ENCODE data around the gene SIVA1.

Gene SIVA1

GRCh38 chr14:104766863-104767633, 14.1 kb downstream of the SIVA1 start:
- H3K4me3 ChIP-seq (ENCODE audit: low read depth, low read length), result no peak overlapping the region

GRCh38 chr14:104767634-104767918, 14.6 kb downstream of the SIVA1 start:
- no peak overlapping the region for H3K4me3 ChIP-seq (ENCODE audit: low read depth, low read length)
- TF ChIP-seq, protein P1, sequence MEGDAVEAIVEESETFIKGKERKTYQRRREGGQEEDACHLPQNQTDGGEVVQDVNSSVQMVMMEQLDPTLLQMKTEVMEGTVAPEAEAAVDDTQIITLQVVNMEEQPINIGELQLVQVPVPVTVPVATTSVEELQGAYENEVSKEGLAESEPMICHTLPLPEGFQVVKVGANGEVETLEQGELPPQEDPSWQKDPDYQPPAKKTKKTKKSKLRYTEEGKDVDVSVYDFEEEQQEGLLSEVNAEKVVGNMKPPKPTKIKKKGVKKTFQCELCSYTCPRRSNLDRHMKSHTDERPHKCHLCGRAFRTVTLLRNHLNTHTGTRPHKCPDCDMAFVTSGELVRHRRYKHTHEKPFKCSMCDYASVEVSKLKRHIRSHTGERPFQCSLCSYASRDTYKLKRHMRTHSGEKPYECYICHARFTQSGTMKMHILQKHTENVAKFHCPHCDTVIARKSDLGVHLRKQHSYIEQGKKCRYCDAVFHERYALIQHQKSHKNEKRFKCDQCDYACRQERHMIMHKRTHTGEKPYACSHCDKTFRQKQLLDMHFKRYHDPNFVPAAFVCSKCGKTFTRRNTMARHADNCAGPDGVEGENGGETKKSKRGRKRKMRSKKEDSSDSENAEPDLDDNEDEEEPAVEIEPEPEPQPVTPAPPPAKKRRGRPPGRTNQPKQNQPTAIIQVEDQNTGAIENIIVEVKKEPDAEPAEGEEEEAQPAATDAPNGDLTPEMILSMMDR (IDR thresholded peaks at IDR 0.05; ENCODE audit: low read depth, low read length), result no peak

More at GRCh38 chr14:104766863-104767633, 14.1 kb downstream of the SIVA1 start:
- TF ChIP-seq, protein P1 (IDR thresholded peaks at IDR 0.05; ENCODE audit: low read depth, low read length), result no peak

DNA sequence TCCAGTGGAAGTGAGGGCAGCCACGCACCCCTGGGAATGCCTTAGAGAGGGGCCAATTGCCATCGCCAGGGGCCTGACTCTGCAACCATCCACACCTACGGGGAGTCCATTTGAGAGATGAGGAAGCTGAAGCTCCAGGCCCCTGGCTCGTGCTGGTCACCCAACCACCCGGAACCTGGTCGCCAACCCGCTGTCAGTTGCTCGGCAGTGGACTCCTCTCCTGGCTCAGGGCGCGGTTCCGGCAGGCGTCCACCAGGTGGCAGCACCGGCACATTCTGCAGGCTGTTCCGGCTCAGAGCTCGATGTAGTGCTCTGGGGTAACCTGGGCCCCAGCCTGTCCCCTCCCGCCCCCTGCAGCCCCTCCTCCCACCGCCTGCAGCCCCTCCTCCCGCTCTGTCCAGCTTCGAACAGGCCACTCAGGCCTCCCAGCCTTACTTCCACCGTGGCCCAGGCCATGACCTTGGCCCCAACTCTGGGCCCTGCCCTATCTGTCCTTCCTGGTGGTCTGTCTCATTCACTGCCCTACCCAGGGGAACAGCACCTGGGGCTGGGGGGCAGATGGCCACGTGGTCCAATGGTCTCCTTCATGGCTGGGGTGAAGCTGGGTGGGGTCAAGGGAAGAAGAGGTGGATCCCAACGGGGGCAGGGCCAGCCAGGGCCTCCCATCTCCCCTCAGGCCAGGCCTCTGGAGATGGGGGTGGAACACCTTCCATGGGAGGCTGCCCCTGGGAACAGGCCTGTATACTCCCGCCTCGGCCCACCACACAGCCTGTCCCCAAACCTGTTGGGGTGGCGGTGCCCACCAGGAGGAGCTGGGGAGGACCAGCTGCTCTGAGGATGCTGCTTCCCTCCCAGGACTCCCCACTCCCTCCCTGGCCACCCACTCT, 15.7 kb downstream of the SIVA1 start:
- no peak overlapping the region for H3K4me3 ChIP-seq (ENCODE audit: low read depth, low read length)
- TF ChIP-seq, protein P1 (IDR thresholded peaks at IDR 0.05; ENCODE audit: low read depth, low read length), result peak; percentile 72

GRCh38 chr14:104769324-104770071, 16.6 kb downstream of the SIVA1 start:
- TF ChIP-seq, protein P1 (IDR thresholded peaks at IDR 0.05; ENCODE audit: low read depth, low read length), result no peak
- H3K4me3 ChIP-seq (ENCODE audit: low read depth, low read length), result no peak overlapping the region

- H3K4me3 ChIP-seq (ENCODE audit: low read depth, low read length), result no peak overlapping the region
- TF ChIP-seq, protein P1 (IDR thresholded peaks at IDR 0.05; ENCODE audit: low read depth, low read length), result no peak
Measured at GRCh38 chr14:104770072-104770579, 17.2 kb downstream of the SIVA1 start.

DNA sequence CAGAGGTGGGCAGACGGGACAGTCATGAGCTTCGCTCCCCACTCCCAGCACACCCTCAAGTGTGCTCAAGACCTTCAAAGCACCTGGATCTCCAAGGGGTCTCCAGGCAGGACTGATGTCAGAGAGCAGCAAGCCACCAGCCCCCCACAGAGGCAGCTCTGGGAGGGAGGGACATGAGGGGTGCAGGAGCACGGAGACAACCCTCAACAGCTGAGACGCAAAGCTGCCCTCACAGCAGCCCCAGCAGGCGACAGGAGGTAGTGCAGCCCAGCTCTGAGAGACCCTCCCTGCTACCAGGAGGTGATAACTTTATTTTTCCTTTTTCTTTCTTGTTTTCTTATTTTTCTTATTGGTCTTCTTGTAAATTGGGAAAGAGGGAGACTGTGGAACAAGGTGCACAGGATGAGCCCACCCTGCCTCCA, 17.9 kb downstream of the SIVA1 start:
- TF ChIP-seq, protein P1 (IDR thresholded peaks at IDR 0.05; ENCODE audit: low read depth, low read length), result peak; percentile 84

More for the DNA sequence above, 17.9 kb downstream of the SIVA1 start:
- no peak overlapping the region for H3K4me3 ChIP-seq (ENCODE audit: low read depth, low read length)
